GM18907 (cell line): ENCODE data around the gene OR5AL1.
"Not testable (repeated sequence)": the region's sequence is repeated elsewhere in the genome, so short reads cannot be mapped to it uniquely, and the experiment has no call there.

ENCODE experiments used
- ATAC-seq: cut with Tn5 transposase; IDR thresholded peaks from one replicate; pipeline ENCODE4 v1.9.1; 2021; ENCODE audit warnings: mild to moderate bottlenecking, moderate library complexity; ENCODE audit not compliant: unreplicated experiment

The OR5AL1 gene

GRCh38 chr11:56412396-56412795 is at the start of gene OR5AL1:
TSS of gene OR5AL1 (plus strand) at chr11:56412696.
- ATAC-seq = no peak

- no peak for ATAC-seq
Observed at GRCh38 chr11:56375324-56375723, 37.2 kb upstream of the OR5AL1 start, which contains the start of gene OR8U1. TSS of gene OR8U1 (plus strand) at chr11:56375624. CDS start at chr11:56375624, 0 bp downstream.

- no peak for ATAC-seq
Observed at GRCh38 chr11:56380120-56380519, 32.4 kb upstream of the OR5AL1 start.

- ATAC-seq = no peak
Observed at GRCh38 chr11:56394381-56394780, 18.1 kb upstream of the OR5AL1 start.

GRCh38 chr11:56396047-56396446 is 16.4 kb upstream of the OR5AL1 start:
- ATAC-seq = no peak

GRCh38 chr11:56401858-56402461 is 10.5 kb upstream of the OR5AL1 start:
- not testable (repeated sequence) for ATAC-seq

GRCh38 chr11:56404393-56404792 is 8.1 kb upstream of the OR5AL1 start:
- ATAC-seq = no peak

GRCh38 chr11:56410801-56411200 is 1.7 kb upstream of the OR5AL1 start:
- ATAC-seq = no peak

- no peak for ATAC-seq
Observed at GRCh38 chr11:56453521-56453920, 41.0 kb downstream of the OR5AL1 start.

GRCh38 chr11:56457076-56457475 is 44.6 kb downstream of the OR5AL1 start:
- ATAC-seq = no peak
